GM19455 (cell line): ENCODE data around the gene ALDH3A2.

Experiments
- ATAC-seq: cut with Tn5 transposase; IDR thresholded peaks from one replicate; pipeline ENCODE4 v1.9.1; 2021; ENCODE audit not compliant: unreplicated experiment

Gene ALDH3A2

DNA sequence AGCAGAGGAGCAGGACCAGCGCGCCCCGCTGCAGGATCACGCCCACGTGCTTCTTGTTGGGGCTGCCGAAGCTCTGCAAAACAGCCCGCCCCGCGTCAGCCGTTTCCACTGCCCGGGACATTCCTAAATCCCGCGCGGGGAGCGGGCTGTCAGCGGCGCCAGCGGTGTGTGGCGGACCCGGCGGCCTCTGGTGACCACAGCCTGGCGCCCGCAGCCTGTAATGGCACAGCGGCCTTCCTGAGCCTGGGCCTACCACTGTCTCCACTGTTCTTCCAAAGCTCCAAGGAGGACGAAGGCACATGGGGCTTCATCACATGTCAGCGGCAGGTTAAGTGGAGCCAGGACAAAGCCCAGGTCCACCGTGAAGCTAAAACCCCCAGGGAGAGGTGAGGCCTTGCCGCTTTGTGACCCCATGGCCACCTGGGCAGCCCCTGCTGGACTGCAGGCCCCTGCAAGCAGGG lies 65.4 kb downstream of the ALDH3A2 start:
- ATAC-seq = no peak

DNA sequence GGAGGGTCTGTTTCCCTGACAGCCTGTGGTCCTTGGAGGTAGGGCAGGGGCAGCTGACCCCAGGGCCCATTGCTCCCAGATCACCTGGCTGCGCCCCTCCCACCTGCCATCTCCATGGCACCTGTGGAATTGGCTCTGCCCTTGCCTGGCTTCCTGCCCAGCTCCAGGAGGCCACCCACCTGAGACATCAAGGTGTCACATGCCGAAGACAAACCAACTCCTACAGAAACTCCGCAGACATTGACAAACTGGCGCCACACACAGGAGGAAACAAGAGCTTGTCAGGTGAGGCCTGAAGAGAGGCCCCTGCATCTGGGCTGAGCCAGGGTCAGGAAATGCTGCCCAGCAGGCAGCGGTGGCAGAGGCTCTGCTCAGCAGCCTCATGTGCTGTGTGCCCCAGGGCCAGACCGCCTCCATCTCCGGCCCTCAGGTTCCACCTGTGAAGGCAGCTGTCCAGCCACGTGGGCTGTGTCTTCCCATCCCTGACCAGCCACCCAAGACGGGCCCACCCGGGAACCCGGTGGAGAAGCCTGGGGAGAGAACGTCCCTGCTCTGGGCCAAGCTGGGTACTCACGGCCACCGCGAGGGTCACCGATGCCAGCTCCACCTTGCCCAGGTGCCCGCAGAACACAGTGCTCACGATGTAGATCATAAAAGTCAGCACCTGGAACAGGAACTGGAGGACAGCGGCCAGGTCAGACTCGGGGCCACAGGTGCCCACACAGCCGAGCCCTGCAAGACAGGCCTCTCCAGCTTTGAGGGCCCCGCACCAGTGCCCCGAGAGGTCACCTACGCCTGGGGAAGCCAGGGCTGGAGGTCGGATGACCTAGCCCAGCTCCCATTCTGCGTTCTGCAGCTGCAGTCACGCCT lies 66.2 kb downstream of the ALDH3A2 start:
- ATAC-seq = no peak

- ATAC-seq = no peak
Observed at GRCh38 chr17:19716108-19717030, 67.8 kb downstream of the ALDH3A2 start, which contains the start of gene SLC47A2. TSS of gene SLC47A2 (minus strand) at chr17:19716584. CDS start at chr17:19716555, 29 bp downstream.

DNA sequence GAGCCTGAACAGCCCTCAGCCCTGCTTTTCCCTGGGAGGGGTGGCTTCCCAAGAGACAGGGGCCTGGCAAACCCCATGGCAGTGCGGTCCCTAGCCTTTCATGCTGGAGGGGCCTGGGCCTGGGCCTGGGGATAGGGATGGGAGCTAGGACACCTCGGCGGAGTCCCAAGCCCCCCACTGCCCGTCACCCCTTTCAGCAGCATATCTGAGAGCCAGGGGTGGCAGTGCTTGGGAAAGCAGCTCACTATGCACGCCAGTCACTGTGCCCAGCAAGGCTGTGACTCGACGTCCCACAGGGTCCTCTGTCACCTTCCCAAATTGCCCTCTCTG lies 68.4 kb downstream of the ALDH3A2 start:
- no peak for ATAC-seq

GRCh38 chr17:19717411-19717908 lies 68.9 kb downstream of the ALDH3A2 start:
- no peak for ATAC-seq

GRCh38 chr17:19718041-19718612 lies 69.6 kb downstream of the ALDH3A2 start:
- no peak for ATAC-seq

GRCh38 chr17:19718613-19719354 lies 70.2 kb downstream of the ALDH3A2 start:
- no peak for ATAC-seq

DNA sequence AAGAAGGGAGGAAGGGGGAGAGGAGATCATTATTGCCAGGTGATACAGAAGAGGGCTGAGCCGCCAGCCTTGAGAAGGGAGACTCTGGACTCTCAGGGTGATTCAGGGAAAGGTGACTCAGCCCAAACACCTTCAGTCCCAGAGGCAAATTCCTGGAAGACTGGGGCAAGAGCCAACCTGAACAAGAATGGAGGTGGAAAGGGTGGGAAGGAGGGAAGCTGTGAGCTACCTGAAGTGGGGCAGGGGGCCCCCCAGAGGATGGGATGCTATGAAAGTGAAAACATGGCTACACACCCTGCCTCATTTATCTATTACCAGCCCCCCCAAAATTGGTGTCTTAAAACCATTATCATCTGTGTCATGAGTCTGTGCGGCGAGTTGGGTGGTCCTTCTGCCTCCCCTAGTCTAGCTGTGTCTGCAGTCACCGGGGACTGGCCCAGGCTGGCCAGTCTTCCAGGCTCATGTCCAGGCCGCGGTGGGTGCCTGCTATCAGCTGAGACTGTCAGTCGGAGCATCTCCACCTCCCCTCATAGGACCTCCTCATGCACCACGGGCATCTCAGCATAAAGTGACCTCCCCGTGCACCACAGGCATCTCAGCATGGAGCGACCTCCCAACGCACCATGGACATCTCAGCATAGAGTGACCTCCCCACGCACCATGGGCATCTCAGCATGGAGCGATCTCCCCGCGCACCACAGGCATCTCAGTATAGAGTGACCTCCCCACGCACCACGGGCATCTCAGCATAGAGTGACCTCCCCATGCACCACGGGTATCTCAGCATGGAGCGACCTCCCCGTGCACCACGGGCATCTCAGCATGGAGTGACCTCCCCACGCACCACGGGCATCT lies 71.0 kb downstream of the ALDH3A2 start:
- no peak for ATAC-seq

GRCh38 chr17:19720210-19720475 lies 71.6 kb downstream of the ALDH3A2 start:
- ATAC-seq = no peak

DNA sequence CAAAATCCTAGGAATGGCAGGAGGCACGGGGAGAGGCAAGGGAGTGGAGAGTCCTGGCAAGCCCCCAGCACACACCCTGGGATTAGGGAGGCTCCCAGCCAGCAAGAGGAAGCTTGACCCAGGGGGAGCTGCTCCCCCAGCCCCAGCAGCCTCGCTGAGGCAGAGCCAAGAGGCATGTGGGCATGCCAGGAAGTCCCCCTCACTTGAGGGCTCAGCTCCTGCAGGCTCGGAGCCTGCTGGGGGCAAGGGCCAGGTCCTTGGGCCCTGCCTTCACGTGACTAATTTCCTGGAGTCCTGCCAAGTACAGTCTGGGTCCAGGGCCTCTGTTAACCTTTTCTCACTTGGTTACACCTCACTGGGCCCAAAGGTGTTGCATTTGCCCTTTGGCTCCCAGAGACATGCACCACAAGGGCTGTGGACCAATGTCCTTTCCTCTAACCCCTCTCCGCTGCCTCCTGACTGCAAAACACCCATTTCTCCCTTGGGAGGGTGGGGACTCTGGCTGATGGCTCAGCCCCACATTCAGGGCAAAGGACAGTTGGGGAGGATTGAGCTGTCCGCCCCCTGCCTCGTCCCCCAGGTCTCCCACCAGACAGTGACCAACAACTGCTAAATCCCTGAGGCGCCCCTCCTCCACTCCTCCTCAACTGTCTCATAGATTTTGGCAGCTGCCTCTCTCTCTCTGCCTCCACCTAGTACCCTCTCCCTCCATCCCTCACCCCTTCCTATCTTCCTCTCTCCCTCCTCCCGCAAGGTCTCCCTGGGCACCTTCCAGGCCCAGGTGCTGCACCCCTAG lies 72.3 kb downstream of the ALDH3A2 start:
- ATAC-seq = no peak

DNA sequence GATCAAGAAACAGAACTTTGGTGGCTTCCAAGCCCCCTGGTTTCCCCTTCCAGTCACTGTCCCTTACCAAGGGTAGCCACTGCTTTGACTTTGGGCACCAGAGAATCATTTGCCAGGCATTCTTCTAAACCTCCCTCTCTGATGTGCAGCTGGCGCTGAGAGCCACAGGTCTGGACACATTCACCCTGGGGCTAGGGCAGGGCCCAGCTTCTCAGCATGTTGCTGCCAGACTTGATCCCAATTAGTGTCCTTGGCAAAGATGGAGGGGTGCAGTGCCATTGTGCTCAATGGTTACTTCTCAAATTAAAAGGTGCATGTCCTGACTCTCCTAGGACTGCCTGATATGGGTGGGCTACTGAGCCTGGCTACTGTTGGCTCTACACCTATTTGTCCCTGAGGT lies 75.4 kb downstream of the ALDH3A2 start:
- no peak for ATAC-seq

DNA sequence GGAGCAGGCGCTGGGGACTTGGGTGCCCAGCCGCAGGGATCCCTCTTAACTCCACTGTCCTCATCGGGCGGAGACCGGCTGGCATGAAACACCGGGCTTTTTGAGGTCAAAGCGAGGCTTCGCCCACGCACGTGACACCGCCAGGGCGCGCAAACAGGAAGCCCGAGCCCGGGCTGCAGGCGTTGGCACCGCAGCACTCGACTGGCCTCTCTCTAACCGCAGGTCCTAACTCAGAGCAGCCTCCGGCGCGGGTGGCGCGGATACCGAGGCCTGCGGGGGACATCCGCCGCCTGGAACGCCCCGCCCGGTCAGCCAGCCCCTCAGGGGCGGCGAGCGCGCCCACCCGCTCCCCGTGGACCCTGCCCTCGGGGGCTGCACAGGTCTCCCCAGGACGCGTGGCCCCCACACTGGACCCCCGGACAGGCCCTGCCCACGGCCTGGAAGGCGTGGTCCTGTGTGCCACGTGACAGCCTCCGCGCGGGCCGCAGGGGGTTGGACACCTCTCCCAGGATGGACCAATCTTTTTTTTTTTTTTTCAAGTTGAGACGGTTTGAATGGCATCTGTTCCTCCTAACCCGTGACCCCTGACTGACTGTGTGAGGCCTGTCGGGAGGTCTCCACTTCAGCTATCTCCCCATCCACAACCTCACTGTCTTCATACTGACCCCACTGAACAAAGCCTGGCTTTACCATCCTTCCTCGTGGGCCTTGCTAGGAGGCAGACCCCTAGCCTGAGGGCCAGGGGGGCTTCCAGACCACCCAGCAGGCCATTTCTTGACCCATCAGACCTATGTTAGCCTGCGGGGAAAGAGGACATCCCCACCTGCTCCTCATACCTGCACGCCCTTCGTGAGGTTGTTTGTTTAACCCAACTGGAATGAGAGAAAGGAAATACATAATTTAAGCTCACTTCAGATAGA lies 76.2 kb downstream of the ALDH3A2 start:
- ATAC-seq = no peak

DNA sequence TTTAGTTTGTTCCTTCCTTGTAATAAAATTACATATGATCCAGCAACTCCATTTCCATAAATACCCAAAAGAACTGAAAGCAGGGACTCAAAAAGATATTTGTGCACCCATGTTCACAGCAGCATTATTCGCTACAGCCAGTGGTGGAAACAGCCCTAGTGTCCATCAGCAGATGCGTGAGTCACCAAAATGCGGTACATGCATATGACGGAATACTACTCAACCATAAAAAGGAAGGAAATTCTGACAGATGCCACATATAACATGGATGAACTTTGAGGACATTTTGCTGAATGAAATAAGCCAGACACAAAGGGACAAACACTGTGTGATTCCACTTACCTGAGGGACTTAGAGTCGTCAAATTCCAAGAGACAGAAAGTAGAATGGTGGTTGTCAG lies 76.9 kb downstream of the ALDH3A2 start:
- no peak for ATAC-seq

DNA sequence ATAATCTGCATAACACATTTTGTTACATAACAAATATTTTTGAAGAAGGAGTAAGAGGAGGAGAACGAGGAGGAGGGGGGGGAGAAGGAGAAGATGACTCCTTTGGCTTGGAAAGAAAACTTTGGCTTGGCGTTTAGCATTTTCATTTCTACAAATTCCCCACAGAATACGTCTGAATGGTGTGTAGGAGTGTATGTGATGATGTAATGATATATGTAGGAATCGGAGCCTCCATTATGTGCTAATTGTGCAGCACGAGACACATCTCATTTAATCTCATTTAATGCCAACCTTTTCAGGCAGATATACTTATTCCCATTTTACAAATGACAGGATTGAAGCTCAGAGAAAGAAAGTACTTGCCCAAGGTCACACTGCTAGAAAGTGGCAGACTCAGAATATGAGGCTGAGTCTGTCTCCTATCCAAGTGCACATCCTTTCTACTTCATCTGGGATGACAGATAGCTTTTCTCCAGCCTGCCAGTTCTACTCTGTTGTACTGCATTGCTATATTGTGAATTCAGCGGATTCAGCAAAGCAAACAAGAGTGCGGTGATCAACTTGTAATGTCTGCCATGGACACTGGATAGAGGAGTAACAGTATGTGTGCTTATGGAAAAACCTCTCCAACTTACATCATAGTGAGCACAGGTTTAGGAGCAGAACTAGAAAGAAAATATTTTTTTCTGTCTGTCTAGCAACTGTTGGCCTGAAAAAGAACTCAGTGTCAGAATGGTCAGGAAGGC lies 78.3 kb downstream of the ALDH3A2 start:
- ATAC-seq = no peak
